Measurements from ENCODE around the gene GRB2.
A peak's percentile ranks its signal among the peaks of the same experiment; 100 is the strongest.
"Not testable (repeated sequence)": the region's sequence is repeated elsewhere in the genome, so short reads cannot be mapped to it uniquely, and the experiment has no call there.

Gene GRB2

DNA sequence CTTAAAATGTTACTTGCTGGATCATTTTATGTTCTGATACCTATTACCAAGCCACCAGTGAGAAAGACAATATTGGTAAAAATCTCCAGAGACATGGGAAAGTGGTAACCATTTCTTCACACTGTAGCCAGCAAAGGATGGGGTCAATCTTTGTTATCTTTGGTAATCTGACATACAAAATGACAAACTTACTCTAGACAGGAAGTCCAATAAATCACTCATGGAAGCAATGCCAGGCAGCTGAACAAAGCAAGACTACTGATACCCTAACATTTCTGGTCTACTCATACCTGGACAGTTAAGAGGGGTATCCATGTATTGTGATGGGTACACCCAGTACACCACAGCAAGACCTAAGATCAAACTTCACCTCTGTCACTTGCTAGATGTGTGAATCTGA, 19.0 kb downstream of the GRB2 start:
- no peak for DNase-seq (ENCODE audit: low spot score)

- no peak for DNase-seq (ENCODE audit: low spot score)
Measured at GRCh38 chr17:75384751-75385150, 20.7 kb downstream of the GRB2 start.

GRCh38 chr17:75383842-75384195, 21.7 kb downstream of the GRB2 start:
- DNase-seq (ENCODE audit: low spot score) = no peak

DNA sequence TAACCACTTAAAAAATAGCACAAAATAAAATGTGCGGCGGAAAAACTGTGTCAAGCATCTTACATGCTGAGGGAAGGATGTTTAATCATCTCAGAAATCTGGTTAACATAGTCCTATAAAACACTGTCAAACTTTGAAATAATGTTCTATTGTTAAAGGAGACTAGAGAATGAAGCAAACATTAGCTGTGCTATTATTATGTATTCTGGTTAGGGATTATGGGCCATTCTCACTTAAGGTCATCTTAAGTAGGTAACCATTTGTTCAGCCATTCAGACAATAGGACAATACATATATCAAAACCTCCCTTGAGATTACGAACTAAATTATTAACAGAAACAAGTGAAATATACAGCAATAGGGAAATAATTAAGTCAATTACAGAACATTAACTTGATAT, 24.7 kb downstream of the GRB2 start:
- DNase-seq (ENCODE audit: low spot score) = no peak

DNA sequence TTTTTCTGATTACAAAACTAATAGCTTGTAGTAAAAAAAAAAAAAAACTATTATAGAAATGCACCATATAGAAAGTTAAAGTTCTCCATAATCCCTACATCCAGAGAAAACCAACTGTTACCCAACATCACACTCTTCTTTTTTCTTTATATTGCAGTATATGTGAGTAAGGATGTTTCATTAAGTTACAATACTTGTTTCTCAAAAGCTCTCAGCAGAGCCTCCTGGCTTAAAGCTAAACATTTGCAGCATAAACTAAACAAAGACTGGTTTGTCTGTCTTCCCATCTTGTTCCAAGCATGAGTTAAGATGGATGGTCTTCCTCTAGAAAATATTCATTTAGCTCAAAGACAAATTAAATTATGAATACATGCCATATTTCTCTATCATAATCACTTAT, 25.2 kb downstream of the GRB2 start:
- DNase-seq (ENCODE audit: low spot score) = no peak

- not testable (repeated sequence) for DNase-seq (ENCODE audit: low spot score)
Measured at GRCh38 chr17:75379426-75379825, 26.1 kb downstream of the GRB2 start.

DNA sequence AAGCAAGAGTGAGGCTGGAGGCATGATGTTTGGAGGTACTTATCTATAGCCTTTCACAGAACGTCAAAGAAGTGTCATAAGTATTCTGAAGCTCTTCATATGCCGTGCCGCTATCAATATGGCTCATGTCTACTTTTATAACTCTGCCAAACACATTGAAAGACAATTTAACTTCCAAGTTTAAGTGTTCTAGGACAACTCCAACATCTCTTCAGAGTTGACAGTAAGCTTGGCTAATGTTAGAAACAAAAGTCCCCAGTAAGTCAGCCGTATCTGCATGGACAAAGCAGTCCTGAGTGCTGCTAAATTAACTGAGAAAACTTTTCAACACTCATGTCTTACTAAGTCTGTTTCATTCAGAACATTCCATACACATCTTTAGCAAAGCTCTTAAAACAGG, 32.2 kb downstream of the GRB2 start:
- DNase-seq (ENCODE audit: low spot score) = no peak

GRCh38 chr17:75371981-75372380, 33.5 kb downstream of the GRB2 start:
- peak; percentile 26 for DNase-seq (ENCODE audit: low spot score)

GRCh38 chr17:75371339-75371738, 34.1 kb downstream of the GRB2 start:
- DNase-seq (ENCODE audit: low spot score) = peak; percentile 53

DNA sequence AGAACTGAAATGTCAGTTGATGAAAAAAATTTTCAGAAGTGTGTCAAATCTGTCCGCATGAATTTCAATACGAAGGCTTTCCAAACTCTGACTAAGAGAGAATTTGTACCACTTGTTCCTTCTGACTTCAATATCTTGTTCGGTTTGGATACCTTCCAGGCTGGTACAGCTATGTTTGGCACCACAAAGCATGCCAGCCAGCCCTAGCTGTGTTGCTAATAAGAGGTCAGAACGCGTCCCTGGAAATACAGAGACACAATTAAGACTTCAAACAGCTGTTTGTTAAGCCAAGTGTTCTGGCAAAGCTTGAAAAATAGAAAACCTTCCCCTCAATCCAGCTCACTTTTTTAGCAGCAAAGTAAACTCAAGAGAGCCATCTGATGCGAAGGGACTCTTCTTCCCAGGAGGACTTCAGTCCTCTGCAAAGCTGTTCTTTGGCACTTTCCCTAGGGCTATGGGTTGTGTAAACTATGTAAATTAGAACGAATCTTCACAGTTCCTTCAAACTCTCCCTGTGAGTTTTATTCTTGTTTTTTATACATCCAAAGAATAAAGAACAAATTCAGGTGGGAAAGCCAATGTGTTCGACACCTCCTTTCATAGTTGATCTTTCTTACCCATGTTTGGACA, 35.1 kb downstream of the GRB2 start:
- DNase-seq (ENCODE audit: low spot score) = no peak

DNA sequence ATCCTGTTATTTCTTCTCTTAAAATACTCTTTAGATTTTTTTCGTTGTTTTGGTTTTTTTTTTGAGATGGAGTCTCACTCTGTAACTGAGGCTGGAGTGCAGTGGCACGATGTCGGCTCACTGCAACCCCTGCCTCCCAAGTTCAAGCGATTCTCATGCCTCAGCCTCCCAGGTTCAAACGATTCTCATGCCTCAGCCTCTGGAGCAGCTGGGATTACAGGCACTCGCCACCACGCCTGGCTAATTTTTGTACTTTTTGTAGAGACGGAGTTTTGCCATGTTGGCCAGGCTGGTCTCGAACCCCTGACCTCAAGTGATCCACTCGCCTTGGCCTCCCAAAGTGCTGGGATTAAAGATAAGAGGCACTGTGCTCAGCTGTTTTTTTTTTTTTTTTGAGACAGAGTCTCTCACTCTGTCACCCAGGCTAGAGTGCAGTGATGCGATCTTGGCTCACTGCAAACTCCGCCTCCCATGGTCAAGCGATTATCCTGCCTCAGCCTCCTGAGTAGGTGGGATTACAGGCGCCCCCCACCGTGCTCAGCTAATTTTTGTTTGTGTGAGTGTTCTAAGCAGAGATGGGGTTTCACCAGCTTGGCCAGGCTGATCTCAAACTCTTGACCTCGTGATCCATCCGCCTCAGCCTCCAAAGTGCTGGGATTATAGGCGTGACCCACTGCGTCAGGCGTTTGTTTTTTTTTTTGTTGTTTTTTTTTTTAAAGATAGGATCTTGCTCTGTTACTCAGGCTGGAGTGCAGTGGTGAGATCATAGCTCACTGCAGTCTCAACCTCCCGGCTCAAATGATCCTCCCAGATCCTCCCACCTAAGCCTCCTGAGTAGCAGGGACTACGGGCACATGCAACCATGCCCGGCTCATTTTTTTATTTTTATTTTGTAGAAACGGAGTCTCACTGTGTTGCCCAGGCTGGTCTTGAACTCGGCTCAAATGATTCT, 37.4 kb downstream of the GRB2 start:
- DNase-seq (ENCODE audit: low spot score) = not testable (repeated sequence)

GRCh38 chr17:75367312-75367711, 38.2 kb downstream of the GRB2 start:
- DNase-seq (ENCODE audit: low spot score) = no peak

- DNase-seq (ENCODE audit: low spot score) = no peak
Measured at GRCh38 chr17:75366432-75366831, 39.0 kb downstream of the GRB2 start.

- no peak for DNase-seq (ENCODE audit: low spot score)
Measured at GRCh38 chr17:75365931-75366275, 39.6 kb downstream of the GRB2 start.

- DNase-seq (ENCODE audit: low spot score) = no peak
Measured at GRCh38 chr17:75365009-75365930, 40.2 kb downstream of the GRB2 start.

- no peak for DNase-seq (ENCODE audit: low spot score)
Measured at GRCh38 chr17:75364078-75364477, 41.4 kb downstream of the GRB2 start.

DNA sequence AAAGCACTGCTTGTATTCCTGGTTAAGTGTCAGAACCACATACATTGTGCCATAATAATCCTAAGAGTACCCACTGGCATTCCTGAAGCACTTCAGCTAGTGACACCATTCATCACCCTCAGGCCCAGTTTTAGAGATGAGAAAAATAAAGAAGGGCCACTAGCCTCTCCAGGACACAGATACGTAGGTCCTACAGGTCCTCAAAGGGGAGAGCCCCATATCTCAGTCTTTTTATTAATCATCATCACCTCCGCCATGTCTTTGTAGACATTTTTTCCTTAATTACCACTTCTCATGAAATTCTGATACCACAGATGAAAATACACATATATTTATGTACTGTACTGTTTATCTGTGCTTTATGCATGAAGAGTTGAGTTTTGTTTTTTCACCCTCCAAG, 43.5 kb downstream of the GRB2 start:
- DNase-seq (ENCODE audit: low spot score) = no peak

- DNase-seq (ENCODE audit: low spot score) = no peak
Measured at GRCh38 chr17:75361344-75361743, 44.1 kb downstream of the GRB2 start.

- no peak for DNase-seq (ENCODE audit: low spot score)
Measured at GRCh38 chr17:75356260-75356937, 49.1 kb downstream of the GRB2 start.

- no peak for DNase-seq (ENCODE audit: low spot score)
Measured at GRCh38 chr17:75353176-75353575, 52.3 kb downstream of the GRB2 start.

DNA sequence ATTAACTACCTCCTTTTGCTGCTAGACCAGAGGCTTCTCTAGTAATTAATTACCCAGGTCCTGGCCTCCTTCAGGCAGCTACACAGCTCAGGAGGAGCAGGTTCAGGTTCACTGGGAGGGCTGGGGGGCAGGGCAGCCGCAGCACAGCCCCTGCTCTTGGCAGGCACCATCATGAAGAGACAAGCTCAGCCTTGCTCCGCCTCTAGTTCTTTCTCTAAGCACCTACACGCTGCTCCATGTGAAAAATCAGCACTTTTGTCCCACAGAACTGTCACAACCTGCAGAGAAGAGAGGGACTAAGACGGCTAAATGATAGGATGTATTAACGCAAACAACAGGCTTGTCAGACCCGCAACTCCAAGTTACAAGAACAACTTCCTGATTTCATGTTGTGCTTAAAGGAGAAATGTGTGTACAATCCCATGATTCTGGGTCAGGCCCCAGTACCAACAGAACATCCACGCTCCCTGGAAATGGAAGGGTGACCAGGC, 53.4 kb downstream of the GRB2 start:
- no peak for DNase-seq (ENCODE audit: low spot score)

GRCh38 chr17:75350706-75351105, 54.8 kb downstream of the GRB2 start:
- no peak for DNase-seq (ENCODE audit: low spot score)
